HG03097 (cell line): Measurements from ENCODE around the gene TERT.

Source experiments
- ATAC-seq: cut with Tn5 transposase; IDR thresholded peaks from one replicate; pipeline ENCODE4 v1.9.1; 2021; ENCODE audit not compliant: unreplicated experiment, low FRiP score

Gene TERT

DNA sequence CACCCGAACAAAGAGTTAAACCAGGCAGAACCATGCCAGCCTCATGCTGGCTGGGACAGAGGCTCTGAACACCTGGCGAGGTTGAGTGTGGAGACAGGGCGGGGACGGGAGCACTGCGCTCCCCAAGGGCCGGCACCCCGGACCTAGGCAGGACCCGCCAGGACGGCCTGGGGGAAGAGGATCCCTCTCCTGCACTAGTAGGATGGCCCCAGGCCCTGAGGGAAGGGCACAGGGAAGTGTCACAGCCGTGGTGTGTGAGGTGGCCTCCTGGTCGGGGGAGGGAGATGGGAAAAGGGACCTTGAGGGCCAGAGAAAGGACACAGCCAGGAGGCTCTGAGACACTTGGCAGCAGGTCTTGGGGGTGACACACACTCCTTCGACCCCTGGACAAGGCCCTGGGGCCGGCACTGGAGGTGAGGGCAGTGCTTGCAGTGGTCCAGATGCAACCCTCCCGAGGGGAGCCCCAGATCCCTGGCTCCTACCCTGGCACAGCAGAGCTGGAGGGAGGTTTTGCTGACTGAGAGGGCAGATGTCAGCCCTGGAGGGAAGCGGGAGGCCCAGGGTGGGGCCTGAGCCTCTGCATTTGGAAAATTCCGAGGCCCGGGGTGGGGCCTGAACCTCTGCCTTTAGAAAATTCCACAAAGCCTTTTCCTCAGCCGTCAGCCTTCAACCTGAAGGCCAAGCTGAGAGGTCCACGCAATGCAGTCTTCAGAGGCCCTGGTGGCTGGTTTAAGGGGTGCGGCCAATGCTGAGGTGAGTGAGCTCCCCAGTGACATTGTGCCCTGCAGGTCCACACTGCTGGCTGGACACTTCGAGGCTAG lies 24.8 kb upstream of the TERT start:
- ATAC-seq: no peak

DNA sequence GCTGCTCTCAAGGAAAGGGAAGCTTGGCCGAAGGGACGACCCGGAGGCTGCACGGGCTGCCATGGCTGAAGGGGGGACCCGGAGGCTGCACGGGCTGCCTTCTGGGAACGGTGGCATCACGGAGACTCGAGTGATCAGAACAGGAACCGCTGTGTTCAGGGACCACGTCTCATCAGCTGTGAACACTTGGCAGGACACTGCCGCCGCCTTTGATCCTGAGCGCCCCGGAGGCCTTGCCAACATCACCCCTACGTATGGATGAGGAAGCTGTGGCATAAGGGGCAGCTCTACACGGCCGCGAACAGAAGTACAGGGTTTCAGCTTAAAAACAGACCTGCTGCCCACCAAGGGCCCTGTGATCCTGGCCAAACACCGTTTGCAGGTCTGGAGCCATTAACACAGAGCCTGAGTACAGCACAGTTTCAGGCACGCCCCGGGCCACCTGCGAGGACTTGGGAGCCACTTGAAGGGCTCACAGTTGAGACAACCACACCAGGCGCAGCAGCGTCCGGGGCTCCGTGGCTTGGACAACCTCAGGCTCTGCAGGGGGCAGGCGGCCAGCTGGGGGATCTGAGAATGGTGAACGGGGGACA lies 23.9 kb upstream of the TERT start:
- no peak for ATAC-seq

DNA sequence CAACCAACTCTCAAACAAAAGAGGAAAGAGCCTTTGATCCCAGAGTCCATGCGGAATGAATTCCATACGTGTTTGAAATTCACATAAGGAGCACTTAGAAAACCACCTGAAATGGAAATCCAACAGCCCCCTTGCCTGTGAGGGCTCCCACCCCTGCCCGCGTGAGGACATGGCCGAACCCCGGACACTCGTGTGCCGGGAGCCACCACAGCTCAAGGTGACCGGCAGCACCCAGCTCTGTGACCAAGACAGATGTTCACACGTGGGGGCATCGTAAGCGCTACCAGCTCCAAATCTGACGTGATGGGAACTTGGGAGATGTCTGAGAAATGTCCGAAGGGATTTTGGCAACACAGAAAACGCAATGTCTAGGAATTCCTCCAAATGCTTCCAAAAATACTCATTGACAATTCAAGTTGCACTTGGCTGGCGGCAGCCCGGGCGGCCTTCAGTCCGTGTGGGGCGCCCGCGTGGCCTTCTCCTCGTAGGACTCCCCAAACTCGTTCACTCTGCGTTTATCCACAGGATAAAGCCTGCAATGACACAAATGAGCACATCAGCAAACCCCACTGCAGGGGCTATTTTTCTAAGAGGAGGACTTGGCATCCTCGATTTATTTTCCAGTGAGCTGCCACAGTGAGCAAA lies 23.2 kb upstream of the TERT start:
- no peak for ATAC-seq

DNA sequence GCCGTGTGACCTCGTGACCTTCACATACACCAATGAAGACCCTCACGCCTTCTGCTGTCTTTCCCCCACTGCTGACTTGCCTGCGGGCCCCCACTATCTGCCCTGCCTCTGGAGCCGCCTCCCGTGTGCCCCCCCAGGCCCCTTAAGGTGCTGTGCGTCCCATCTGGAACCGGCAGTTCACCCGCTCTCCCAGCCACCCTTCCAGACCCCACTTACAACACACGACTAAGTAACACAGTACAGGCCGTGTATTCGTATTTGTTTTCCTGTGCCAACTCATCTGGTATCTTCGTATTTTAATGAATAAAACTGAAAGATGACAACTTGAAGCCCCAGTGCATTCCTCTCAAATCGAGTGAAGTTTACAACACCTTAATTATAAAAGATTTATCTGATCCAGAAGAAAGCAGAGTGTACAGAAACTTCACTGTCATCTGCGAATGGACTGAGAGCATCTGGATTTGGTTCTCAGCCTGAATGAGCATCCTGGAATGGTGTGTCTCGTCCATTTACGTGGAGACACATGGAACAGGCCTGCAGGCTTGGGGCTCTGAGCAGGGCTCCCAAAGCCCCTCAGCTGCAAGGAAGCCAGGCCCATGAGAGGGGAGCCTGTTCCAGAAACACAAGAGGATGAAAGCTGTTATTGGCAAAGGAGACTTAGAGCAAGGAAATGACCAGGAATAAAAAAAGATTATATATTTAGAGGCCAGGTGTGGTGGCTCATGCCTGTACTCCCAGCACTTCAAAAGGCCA lies 21.9 kb upstream of the TERT start:
- no peak for ATAC-seq

DNA sequence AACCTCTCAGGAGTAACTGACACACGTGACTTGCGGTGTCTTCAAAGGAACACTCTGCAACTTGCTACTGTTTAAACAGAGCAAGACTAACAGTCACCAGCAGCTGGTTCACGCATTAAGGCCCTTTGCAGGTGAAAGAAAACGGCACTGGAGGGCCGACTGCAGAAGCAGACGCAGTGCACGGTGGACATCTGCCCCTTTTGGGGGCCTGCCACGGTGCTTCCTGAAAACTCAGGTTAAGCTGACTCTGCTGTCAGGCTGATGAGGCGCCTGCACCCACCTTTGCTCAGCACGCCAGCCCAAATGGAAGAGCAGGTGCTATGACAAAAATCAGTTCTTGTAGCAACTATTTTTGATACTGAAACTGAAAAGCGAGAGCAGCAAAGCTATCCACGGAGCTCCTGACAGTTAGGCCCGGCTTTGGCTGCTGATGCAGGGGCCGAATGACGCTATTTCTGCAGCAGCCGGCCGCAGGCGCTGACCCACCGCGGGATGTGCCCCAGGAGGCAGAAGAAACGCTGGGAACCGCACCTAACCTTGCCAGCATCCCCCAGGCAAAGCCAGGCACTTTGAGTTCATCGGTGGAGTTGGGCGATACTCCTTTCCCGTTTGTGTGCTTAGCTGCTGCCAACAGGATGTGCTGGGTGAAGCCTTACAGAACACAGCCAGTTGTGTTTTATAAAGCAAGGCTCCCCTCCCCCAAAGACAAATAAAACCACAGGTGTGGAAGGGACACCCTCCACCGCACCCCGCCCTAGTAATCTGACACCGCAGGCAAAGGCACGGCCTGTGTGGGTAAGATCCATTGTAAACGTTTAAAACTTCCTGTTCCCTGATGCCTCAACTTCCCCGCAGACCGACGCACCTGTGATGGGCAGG lies 21.1 kb upstream of the TERT start:
- peak; percentile 41 for ATAC-seq

DNA sequence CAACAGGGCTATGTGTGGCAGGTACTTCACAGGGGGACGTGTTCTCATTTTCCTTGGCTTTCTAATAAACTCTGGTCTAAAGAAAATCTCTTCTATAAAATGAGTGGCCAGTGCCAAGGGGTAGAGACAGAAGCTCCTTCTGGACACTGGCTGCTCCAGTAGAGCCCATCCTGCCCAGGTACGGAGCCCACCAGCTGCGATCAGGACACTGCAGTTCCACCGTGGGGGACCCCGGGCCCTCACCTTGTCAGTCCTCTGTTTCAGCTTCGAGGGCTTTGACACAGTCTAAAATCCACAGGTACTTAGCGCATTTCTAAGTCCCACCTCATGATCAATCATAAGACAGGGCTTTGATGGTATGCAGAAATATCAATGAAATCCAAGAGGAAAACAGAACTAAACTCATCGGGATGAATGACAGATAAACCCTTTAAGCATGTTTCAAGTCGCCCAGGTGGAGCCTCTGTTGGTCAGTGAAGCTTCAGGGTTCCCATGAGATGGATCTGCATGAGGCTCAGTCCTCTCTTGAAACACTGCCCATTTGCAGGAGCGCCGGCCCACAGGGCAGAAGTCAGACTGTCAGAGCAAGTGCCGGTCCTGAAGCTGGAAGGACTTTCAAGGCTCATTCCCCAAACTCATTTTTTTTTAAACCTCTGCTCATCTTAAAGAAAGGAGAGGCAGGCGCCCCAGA lies 20.3 kb upstream of the TERT start:
- no peak for ATAC-seq

DNA sequence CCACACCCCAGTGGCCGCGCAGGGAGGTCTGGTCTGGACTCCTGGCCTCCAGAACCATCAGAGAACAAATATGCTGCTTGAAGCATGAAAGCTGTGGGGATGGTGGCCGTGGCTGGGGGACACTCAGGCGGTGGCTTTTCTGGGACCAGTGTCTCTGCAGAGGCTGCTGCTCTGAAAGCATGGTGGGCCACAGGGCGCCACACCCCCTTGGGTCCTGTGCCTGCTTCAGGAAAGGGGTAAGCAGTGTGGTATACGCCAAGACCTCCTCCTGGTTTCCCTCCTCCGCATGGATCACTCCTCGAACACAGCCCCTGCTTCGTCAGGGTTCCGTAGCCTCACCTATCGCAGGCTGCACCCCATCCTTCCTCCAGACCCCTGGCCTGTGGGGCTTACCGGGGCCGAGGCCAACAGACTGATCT lies 19.7 kb upstream of the TERT start:
- no peak for ATAC-seq

DNA sequence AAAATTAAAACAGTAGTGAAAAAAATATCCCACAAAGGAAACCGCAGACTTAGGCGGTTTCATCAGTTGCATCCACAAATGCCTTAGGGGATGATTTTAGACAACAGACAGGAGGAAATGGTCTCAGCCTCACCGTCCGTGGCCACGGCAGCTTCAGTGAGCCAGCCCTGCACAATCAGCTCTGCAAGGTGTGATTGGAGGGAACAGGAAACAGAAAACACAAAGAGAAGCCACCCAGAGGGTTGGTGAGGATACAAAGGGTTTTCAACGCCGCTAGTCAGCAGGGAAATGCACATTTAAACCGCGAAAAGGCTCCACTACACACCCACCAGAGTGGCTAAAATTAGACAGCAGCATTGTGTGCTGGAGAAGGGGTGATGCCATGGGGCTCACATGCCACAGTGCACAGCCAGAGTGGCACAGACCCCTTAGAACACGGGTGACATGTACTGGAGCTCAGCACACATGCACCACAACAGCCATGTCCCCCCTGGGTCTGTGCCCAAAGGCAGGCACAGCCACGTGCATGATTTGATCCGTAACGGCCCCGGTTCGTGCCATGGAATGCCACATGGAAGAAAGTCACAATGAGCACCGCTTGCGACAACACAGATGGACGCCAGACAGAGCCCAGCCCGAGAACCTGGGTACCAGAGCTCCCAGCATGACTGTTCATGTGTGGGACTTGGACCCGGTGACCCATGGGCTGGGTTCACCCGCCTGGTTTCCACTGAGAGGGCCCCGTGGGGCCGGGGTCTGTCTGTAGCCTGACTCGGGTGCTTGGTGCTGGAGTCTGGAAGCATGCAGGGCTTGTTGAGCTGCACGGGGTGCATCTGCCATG lies 18.3 kb upstream of the TERT start:
- ATAC-seq: peak; percentile 82

DNA sequence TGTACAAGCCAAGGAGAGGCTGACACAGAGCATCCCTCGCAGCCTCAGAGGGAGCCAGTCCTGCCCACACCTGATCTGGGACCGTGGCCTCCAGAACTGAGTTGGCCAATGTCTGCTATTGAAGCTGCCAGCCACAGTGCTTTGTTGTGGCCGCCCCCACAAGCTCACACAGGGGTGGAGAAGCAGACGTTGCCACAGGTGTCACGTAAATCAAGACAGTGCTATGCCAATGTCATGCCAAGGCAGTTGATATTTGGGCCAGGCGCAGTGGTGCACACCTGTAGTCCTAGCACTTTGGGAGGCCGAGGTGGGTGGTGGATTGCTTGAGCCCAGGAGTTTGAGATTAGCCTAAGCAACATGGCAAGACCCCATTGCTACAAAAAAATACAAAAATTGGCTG lies 17.3 kb upstream of the TERT start:
- ATAC-seq: no peak

DNA sequence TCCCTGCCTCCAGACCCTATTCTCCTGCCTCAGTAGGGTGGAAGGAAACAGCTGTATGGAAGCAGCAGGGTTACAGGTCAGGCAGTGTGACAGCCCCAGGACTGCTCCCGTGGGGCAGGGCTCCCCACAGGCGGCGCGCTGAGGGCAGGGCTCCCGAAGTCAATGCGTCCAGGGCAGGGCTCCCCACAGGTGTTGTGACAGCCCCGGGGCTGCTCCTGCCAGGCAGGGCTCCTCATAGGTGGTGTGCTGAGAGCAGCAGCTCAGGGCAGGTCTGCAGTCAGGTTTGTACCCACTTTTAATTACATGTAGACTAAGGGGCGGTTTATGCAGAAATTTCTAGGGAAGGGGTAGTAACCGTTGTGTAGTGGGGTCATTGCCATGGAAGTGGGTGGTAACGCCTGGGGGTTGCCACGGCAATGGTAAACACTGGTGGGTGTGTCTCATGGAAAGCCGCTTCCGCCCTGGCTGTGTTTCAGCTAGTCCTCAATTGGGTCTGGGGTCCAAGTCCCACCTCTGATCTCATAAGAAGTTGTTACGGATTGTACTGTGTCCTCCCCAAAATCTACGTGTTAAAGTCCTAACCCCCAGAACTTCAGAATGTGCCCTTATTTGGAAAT lies 16.7 kb upstream of the TERT start:
- ATAC-seq: no peak

DNA sequence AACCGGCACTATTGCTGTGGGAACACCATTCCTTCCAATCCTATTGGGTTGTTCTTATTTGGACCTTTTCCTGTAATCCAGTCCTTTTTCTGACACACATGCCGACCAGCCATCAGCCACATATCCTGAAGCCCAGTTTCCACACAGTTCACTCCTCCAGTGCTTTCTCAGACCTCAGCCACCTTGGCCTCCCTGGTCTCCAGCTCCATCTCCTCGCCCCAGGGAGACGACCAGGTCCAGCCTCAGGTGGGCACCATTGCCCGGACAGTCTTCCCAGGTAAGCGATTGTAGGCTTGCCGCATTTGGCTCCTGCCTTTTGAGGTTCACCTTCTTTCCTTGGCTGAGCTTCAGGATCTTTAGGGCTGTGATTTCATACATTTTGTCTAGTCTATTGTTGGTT lies 15.2 kb upstream of the TERT start:
- ATAC-seq: no peak

DNA sequence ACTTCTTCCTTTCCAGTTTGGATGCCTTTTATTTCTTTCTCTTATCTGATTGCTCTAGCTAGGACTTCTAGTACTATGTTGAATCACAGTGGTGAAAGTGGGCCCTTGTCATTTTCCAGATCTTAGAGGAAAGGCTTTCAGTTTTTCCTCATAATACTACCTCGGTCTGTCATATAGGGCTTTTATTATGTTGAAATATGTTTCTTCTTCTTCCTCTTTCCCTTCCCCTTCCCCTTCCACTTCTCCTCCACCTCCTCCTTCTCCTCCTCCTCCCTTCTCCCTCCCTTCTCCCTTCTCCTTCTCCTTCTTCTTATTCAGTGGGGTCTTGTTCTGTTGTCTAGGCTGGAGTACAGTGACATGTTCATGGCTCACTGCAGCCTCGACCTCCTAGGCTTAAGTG lies 9.2 kb upstream of the TERT start:
- ATAC-seq: no peak

DNA sequence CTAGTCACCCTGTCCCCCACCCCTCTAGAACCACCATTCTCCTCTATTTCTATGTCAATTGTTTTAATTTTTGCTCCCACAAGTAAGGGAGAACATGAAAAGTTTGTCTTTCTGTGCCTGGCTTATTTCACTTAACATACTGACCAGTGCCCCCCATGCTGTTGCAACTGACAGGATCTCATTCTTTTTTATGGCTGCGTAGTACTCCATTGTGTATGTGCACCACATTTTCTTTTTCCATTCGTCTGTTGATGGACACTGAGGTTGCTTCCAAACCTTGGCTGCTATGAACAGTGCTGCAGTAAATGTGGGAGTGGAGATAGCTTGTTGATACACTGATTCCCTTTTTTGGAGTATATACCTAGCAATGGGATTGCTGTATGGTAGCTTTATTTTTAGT lies 7.4 kb upstream of the TERT start:
- no peak for ATAC-seq

DNA sequence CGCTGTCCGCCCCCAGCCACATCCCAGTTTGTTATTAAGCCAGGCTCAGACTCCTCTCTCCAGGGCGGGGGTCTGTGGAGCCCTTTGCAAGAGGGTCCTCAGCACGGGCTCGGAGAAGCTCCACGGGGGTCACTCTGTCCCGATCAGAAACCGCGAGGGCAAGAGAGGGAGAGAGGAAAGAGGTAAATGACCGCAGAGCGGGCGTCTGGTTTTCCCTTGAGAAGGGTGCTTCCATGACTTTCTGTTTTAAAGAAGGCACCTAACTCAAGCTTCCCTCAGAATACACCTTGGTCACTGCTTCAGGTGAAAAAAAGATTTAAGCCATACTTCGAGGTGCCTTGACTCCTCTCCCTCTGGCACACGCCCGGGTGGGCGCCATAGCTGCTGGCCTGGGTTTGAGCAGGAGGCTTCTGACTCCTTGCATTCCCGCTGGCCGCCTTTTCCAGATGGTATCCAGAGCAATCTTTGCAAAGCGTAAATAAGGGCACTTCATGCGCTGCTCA lies 5.8 kb upstream of the TERT start:
- no peak for ATAC-seq

DNA sequence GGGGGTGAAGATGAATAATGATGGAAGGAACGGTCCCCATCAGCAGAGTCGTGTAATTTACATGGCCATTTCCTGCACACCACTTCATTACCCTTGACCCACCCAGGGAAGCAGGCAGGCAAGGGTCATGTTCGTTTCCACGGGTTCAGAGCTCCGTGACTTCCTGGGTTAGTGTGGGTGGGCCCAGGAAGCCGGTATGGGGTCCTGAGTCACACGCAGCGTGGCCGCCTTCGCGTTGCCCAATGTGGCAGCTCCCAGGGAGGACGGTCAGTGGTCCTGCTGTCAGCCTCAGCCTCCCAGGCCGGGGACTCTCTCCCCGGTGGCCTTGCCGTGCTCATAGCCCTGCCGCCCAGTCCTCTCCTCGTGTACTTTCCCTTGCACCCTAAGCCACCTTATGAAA lies 5.1 kb upstream of the TERT start:
- no peak for ATAC-seq

DNA sequence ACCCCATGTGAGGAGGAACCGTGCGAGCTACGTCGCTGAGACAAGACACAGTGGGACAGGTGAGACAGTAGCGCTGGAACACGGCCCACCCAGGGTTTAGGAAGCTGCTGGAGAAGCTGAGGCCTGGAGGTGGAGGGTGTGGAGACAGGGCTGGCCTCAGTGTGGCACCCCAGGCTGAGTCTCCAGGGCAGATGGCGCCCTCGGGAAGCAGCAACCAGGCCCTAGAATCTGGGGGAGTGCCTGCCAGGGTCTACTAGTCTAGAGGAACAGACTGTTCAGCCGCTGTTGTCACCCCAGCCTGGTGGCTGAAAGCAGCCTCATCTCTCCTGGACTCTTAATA lies 4.6 kb upstream of the TERT start:
- ATAC-seq: no peak

DNA sequence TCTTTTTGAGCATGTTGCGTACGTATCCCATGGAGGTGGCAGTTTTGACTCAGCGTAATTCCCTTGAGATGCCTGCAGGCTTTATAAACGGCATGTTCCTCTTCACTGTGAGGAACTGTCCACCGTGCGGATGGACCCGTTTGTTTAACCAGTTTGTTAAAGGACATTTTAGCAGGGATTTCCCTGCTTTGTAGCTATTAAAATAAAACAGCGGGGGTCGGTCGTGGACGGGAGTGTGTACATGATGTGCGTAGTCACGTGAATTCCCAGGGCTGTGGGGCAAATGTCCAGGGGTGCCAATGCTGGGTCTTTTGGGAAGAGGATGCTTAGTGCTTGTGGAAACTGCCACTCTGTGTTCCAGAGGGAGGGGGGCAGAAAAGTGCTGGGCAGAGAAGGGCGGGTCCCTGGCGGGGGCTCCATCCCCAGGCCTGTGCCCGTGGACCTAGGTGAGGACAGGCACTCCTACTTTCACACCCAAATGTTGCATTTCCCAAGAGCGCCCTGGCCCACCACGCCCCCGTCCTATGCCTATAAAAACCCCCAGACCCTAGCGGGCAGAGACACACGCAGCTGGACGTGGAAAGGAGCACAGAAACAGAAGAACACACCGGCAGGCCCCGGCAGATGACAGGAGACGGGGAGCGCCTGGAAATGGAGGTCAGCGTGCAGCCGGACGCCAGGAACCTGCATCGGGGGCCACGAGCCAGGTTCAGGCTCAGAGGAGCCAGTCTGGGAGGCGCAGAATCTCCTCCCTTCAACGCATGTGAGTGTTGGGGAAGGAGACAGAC lies 4.0 kb upstream of the TERT start:
- ATAC-seq: no peak
